GM13977 (cell line): Measurements from ENCODE around the gene CCDC78.
A peak's percentile ranks its signal among the peaks of the same experiment; 100 is the strongest.

Experiments
- DNase-seq: peaks from one replicate; pipeline ENCODE4 v3.0.0; 2012; ENCODE audit warnings: low spot score
- in situ Hi-C: fragments of 300-500 bp; cut with MboI; formaldehyde crosslinking; loops from one replicate; pipeline ENCODE4 v1.12.0; 2022; ENCODE audit warnings: low sequenced_read_pairs, low pct_unique_long_range_greater_than_20kb, mixed read lengths, inconsistent platforms; ENCODE audit not compliant: unreplicated experiment
- TF ChIP-seq, protein P1 (sequence below): IDR thresholded peaks from 2 replicates; pipeline ENCODE4 v1.5.1; 2012; ENCODE audit warnings: mild to moderate bottlenecking, control low read depth; ENCODE audit not compliant: insufficient read depth; ENCODE audit errors: extremely low read depth, missing control alignments

CCDC78 gene

DNA sequence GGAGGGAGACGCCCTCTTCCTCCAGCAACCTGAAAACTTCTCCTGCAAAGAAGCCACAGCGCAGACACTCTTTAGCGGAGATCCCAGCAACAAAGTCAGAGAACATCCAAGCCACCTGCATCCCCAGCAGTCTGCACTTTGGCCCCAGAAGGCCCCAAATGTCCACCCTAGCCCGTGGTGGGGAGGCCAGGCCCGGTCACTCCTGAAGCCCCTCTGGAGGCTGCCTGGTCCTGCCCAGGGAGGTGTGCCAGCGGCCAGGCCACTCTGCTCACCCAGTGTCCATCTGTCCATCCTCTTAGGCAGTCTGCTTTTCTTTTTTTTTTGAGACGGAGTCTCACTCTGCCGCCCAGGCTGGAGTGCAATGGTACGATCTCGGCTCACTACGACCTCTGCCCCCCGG lies 6.1 kb upstream of the CCDC78 start:
- in situ Hi-C loops = no loop called here

DNA sequence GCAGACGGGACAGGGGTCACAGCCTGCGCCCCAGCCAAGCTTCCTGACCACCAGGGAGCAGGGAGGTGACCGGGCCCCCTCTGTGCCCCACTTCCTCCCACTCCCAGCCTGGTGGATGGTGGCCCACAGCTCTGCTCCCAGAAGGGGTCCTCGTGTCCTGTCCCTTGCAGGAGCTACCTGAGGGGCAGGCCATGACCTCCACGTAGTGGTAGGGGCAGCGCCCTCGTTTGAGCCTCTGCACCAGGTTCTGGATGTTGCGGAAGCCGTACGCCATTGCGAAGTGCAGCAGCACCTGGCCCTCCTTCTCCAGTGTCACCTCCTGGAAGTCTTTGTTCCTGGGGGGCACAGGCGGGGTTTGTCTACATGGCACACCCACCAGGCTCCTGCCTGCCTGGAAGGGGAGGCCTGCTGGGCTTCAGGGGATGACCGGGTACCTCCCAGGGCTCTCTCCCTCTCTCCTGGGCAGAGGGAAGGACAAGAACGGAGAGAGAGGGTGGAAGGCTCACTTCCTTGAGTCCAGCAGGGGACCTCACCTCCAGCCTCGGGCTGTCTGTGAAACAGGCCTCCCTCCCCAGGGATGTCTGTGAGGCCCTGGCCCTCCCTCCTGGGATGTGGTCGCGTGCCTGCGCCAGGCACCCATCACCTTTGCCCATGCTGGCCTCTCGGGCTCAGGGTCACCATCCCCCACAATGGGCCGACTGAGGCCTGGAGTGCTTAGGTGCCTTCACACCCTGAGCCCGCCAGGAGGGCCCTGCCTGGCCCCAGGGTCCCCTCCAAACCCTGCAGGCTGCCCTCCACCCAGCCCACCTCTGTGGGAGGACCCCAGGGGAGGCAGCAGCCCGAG lies 4.6 kb upstream of the CCDC78 start:
- no peak for DNase-seq
- in situ Hi-C loops = no loop called here
- TF ChIP-seq, protein P1, sequence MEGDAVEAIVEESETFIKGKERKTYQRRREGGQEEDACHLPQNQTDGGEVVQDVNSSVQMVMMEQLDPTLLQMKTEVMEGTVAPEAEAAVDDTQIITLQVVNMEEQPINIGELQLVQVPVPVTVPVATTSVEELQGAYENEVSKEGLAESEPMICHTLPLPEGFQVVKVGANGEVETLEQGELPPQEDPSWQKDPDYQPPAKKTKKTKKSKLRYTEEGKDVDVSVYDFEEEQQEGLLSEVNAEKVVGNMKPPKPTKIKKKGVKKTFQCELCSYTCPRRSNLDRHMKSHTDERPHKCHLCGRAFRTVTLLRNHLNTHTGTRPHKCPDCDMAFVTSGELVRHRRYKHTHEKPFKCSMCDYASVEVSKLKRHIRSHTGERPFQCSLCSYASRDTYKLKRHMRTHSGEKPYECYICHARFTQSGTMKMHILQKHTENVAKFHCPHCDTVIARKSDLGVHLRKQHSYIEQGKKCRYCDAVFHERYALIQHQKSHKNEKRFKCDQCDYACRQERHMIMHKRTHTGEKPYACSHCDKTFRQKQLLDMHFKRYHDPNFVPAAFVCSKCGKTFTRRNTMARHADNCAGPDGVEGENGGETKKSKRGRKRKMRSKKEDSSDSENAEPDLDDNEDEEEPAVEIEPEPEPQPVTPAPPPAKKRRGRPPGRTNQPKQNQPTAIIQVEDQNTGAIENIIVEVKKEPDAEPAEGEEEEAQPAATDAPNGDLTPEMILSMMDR = no peak

More for the DNA sequence above, 6.1 kb upstream of the CCDC78 start:
- no peak for DNase-seq
- TF ChIP-seq, protein P1 = no peak

DNA sequence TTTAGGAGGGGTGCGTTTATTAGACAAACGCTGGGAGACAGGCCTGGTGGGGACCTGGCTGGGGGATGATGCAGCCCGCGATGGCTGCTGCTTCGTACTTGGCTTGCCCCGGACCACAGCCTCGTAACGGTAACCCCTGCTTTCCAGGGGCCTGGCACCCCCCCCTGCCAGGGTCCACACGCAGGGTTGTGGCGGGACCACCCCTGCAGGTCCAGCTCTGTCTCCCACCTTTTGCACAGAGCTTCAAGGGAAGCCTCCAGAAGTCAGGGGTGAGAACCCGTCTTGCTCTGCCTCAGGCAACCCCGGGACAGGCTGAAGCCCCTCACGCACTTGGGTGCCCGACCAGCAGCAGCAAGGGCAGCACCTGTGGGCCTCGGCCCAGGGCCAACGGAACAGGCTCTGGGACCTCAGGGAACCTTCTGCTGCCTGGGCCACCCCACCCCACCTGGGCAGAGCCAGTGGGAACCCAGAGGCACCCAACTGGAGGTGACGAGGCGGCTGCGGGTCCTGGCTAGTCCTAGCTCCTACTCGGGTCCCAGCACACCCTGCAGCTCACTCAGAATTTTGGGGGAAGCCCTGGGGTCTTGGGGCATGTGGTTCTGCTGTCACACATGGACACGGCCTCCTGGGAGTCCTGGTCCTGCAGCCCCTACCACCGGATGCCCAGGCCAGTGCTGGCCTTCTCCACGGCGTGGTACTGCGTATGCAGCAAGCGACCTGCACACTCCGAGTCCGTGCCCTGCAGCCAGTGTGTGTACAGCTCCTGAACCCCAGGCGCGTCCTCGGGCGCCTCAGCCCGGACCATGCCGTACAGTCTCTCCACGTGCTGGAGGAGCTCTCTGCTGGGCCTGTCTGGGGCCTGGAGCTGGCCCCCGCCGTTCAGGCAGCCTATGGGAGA lies 3.8 kb upstream of the CCDC78 start:
- in situ Hi-C loops = no loop called here
- no peak for DNase-seq

DNA sequence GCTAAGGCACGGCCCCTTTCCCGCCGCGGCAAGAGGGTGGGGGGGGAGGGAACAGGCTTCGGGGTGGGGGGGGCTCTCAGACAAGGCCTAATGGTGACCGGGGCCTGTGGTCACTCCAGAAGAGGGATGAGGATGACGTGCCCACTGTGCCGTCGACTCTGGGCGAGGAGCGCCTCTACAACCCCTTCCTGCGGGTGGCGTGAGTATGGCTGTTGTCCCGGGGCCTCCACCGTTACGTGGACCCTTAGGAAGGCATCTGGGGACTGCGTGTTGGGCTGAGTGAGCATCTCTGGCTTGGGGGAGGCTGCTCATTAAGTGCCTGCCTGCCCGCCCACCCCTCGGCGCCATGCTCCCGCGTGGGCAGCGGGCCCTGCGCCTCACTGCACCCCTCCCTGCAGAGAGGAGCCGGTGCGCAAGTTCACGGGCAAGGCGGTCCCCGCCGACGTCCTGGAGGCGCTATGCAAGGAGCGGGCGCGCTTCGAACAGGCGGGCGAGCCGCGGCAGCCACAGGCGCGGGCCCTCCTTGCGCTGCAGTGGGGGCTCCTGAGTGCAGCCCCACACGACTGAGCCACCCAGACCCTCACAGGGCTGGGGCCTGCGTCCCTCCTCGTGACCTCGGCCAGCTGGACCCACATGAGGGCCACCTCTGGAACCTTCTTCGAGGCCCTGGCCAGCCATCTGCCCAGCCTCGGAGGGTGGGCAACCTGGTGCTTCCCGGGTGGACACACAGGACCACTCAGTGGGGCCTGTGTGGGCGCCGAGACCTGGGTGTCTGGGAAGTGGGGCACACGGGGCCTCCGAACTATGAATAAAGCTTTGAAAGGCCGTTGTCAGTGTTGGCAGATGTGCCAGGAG lies 2.9 kb upstream of the CCDC78 start:
- no peak for DNase-seq
- TF ChIP-seq, protein P1 = no peak
- in situ Hi-C loops = no loop called here

More for the DNA sequence above, 3.8 kb upstream of the CCDC78 start:
- TF ChIP-seq, protein P1 = no peak

DNA sequence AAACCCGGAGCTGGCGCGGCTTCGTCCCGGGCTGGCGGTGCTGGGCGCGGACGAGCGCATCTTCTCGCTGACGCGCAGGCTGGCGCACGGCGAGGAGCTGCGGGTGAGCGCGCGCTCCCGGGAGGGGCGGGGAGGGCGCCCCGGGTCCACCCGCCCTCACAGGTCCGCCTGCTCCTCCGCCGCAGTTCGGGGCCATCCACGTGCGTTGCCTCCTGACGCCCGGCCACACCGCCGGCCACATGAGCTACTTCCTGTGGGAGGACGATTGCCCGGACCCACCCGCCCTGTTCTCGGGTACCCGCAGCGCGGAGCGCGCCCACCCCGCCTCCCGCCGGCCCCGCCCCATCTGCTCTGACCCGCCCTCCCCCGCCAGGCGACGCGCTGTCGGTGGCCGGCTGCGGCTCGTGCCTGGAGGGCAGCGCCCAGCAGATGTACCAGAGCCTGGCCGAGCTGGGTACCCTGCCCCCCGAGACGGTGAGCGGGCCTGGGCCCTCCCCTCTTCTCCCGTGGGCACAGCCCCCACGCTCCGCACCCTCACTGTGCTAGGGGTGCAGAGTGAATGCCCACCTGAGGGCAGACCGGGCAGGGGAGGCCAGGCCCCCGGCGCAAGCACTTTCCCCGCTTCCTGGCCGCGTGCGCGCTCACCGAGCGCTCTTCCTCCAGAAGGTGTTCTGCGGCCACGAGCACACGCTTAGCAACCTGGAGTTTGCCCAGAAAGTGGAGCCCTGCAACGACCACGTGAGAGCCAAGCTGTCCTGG lies 2.1 kb upstream of the CCDC78 start:
- peak; percentile 89 for DNase-seq
- TF ChIP-seq, protein P1 = no peak
- in situ Hi-C loops = no loop called here
